Measurements from ENCODE around the gene DAPL1.

DAPL1 gene

DNA sequence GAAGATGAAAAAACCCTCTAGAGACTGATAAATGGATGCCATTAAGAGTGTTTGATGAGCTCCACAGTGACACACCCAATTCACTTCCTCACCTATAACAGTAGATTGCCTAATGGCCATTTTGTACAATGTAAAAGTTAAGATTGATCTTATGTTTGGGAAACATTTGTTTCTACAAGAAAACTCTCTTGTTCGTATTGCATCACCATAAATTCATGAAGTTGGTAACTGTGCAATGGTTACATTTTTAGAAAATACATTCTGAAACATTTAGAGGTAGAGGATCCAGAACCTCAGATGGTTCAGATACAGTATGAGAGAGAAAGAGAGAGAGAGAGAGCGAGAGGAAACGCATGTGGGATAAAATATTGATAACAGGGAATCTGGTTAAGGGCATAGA, 31.8 kb downstream of the DAPL1 start:
- DNase-seq (ENCODE audit: extremely low spot score): no peak
- TF ChIP-seq FOXA1 (IDR thresholded peaks at IDR 0.05) (no peak), BHLHE40 (IDR thresholded peaks at IDR 0.05; ENCODE audit: borderline replicate concordance) (no peak), NFRKB (IDR thresholded peaks at IDR 0.05) (no peak), HDGF (IDR thresholded peaks at IDR 0.05; ENCODE audit: borderline replicate concordance) (no peak), SP1 (IDR thresholded peaks at IDR 0.05) (no peak), SUZ12 (IDR thresholded peaks at IDR 0.05) (no peak), ZNF384 (IDR thresholded peaks at IDR 0.05) (no peak), ELF4 (IDR thresholded peaks at IDR 0.05) (no peak), LEF1 (IDR thresholded peaks at IDR 0.05; ENCODE audit: borderline replicate concordance) (no peak), ARNT (IDR thresholded peaks at IDR 0.05) (no peak), TARDBP (IDR thresholded peaks at IDR 0.05) (no peak), L3MBTL2 (conservative IDR thresholded peaks at IDR 0.05) (no peak), CTBP1 (IDR thresholded peaks at IDR 0.05; ENCODE audit: borderline replicate concordance) (no peak), FOXM1 (IDR thresholded peaks at IDR 0.05; ENCODE audit: borderline replicate concordance) (no peak)
- ChIA-PET CTCF (no interaction called here), POLR2A (no interaction called here)

DNA sequence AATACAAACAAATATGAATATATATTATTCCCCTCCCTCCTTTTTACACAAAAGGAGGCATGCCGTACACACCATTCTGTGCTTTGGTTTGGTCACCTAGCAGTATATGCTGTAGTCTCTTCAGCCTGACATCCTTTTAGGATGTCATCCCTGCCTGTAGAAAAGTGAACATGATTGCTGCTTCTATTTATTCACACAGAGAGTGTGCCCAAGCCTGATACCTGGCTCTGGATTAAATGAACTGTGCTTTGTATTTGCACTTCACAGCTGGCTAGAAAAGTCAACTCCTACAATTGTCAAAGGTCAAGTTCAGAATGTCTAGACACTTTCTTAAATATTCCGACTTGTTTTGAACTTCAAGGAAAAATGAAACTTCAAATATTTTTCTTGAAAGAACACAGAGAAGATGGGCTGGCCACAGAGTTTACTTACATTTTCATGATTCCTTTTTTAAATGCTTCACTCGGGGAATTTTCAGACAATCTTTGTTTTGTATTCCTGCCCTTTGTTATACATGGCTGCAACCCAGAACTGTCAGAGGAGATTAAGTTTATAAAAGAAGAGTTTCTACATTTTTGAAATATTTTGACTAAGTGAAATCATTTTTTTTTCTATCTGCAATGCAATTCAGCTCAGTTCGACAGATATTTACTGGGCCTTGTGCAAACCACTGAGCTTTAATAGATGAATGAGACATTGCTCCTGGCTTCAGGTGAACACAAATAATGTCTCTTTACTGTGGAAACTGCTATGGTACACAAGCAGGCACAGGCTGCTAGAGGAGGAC, 33.5 kb downstream of the DAPL1 start:
- DNase-seq (ENCODE audit: extremely low spot score): no peak
- ChIA-PET POLR2A (no interaction called here), CTCF (no interaction called here)
- no peak for TF ChIP-seq HDGF (IDR thresholded peaks at IDR 0.05; ENCODE audit: borderline replicate concordance)
- TF ChIP-seq FOXM1 (IDR thresholded peaks at IDR 0.05; ENCODE audit: borderline replicate concordance): no peak
- TF ChIP-seq CTBP1 (IDR thresholded peaks at IDR 0.05; ENCODE audit: borderline replicate concordance): no peak
- TF ChIP-seq SUZ12 (IDR thresholded peaks at IDR 0.05): no peak
- no peak for TF ChIP-seq PKNOX1 (IDR thresholded peaks at IDR 0.05)
- TF ChIP-seq ARNT (IDR thresholded peaks at IDR 0.05): no peak
- TF ChIP-seq NFRKB (IDR thresholded peaks at IDR 0.05): no peak
- no peak for TF ChIP-seq SP1 (IDR thresholded peaks at IDR 0.05)
- TF ChIP-seq L3MBTL2 (conservative IDR thresholded peaks at IDR 0.05): no peak
- TF ChIP-seq ZNF384 (IDR thresholded peaks at IDR 0.05): no peak
- TF ChIP-seq FOXK2 (IDR thresholded peaks at IDR 0.05): no peak
- TF ChIP-seq BHLHE40 (IDR thresholded peaks at IDR 0.05; ENCODE audit: borderline replicate concordance): no peak
- no peak for TF ChIP-seq TARDBP (IDR thresholded peaks at IDR 0.05)
- TF ChIP-seq ELF4 (IDR thresholded peaks at IDR 0.05): no peak
- TF ChIP-seq LEF1 (IDR thresholded peaks at IDR 0.05; ENCODE audit: borderline replicate concordance): no peak
- TF ChIP-seq FOXA1 (IDR thresholded peaks at IDR 0.05): no peak

GRCh38 chr2:158829167-158829566, 34.0 kb downstream of the DAPL1 start:
- DNase-seq (ENCODE audit: extremely low spot score): no peak
- POLR2A ChIA-PET: no interaction called here
- CTCF ChIA-PET: no interaction called here
- TF ChIP-seq BHLHE40 (IDR thresholded peaks at IDR 0.05; ENCODE audit: borderline replicate concordance) (no peak), HDGF (IDR thresholded peaks at IDR 0.05; ENCODE audit: borderline replicate concordance) (no peak), TARDBP (IDR thresholded peaks at IDR 0.05) (no peak)

GRCh38 chr2:158830201-158830600, 35.1 kb downstream of the DAPL1 start:
- no peak for TF ChIP-seq NFRKB (IDR thresholded peaks at IDR 0.05)
- TF ChIP-seq PKNOX1 (IDR thresholded peaks at IDR 0.05): no peak
- no peak for TF ChIP-seq FOXA1 (IDR thresholded peaks at IDR 0.05)
- no peak for TF ChIP-seq ZNF384 (IDR thresholded peaks at IDR 0.05)
- TF ChIP-seq HDGF (IDR thresholded peaks at IDR 0.05; ENCODE audit: borderline replicate concordance): no peak
- TF ChIP-seq CTBP1 (IDR thresholded peaks at IDR 0.05; ENCODE audit: borderline replicate concordance): no peak
- TF ChIP-seq BHLHE40 (IDR thresholded peaks at IDR 0.05; ENCODE audit: borderline replicate concordance): no peak
- no peak for TF ChIP-seq FOXK2 (IDR thresholded peaks at IDR 0.05)
- TF ChIP-seq TARDBP (IDR thresholded peaks at IDR 0.05): no peak
- TF ChIP-seq ARNT (IDR thresholded peaks at IDR 0.05): no peak
- no peak for TF ChIP-seq SP1 (IDR thresholded peaks at IDR 0.05)
- no peak for TF ChIP-seq L3MBTL2 (conservative IDR thresholded peaks at IDR 0.05)
- TF ChIP-seq LEF1 (IDR thresholded peaks at IDR 0.05; ENCODE audit: borderline replicate concordance): no peak
- no peak for TF ChIP-seq SUZ12 (IDR thresholded peaks at IDR 0.05)
- TF ChIP-seq FOXM1 (IDR thresholded peaks at IDR 0.05; ENCODE audit: borderline replicate concordance): no peak
- no peak for TF ChIP-seq ELF4 (IDR thresholded peaks at IDR 0.05)

GRCh38 chr2:158835431-158835830, 40.3 kb downstream of the DAPL1 start:
- ChIA-PET POLR2A (no interaction called here), CTCF (no interaction called here)
- no peak for DNase-seq (ENCODE audit: extremely low spot score)
- TF ChIP-seq BHLHE40 (IDR thresholded peaks at IDR 0.05; ENCODE audit: borderline replicate concordance) (no peak), ELF4 (IDR thresholded peaks at IDR 0.05) (no peak), FOXK2 (IDR thresholded peaks at IDR 0.05) (no peak), CTBP1 (IDR thresholded peaks at IDR 0.05; ENCODE audit: borderline replicate concordance) (no peak), ZNF384 (IDR thresholded peaks at IDR 0.05) (no peak), FOXM1 (IDR thresholded peaks at IDR 0.05; ENCODE audit: borderline replicate concordance) (no peak), LEF1 (IDR thresholded peaks at IDR 0.05; ENCODE audit: borderline replicate concordance) (no peak), L3MBTL2 (conservative IDR thresholded peaks at IDR 0.05) (no peak), SUZ12 (IDR thresholded peaks at IDR 0.05) (no peak), HDGF (IDR thresholded peaks at IDR 0.05; ENCODE audit: borderline replicate concordance) (no peak), TARDBP (IDR thresholded peaks at IDR 0.05) (no peak), NFRKB (IDR thresholded peaks at IDR 0.05) (no peak), ARNT (IDR thresholded peaks at IDR 0.05) (no peak), SP1 (IDR thresholded peaks at IDR 0.05) (no peak), FOXA1 (IDR thresholded peaks at IDR 0.05) (no peak)

More at GRCh38 chr2:158830201-158830600, 35.1 kb downstream of the DAPL1 start:
- no peak for DNase-seq (ENCODE audit: extremely low spot score)
- POLR2A ChIA-PET: no interaction called here
- CTCF ChIA-PET: no interaction called here

GRCh38 chr2:158837645-158838044, 42.5 kb downstream of the DAPL1 start:
- ChIA-PET POLR2A (no interaction called here), CTCF (no interaction called here)
- no peak for DNase-seq (ENCODE audit: extremely low spot score)
- no peak for TF ChIP-seq TARDBP (IDR thresholded peaks at IDR 0.05)

Measured in HEK293T (cell line).